Activated naive CD4-positive, alpha-beta T cell treated with anti-CD3 and anti-CD28 coated beads, Interleukin-2, amount 50 U/mL, for 72 hours (primary cell): ENCODE measurements around the gene LMNTD1. TPM values are rescaled to one million over a fixed set of nuclear protein-coding genes. Genes with fewer than 3 reads are reported as not detected.

ENCODE experiments used
- ATAC-seq, 2 donors: fragments of 150-1000 bp; cut with Tn5 transposase; 2 replicates each; pipeline ENCODE4 v1.10.0; 2021; ENCODE audit warnings: mild to moderate bottlenecking in 2 of 2, moderate library complexity in 2 of 2
- DNase-seq, 2 donors: peaks; one replicate each; pipeline ENCODE4 v3.0.0; 2021 to 2022; ENCODE audit warnings: low spot score in 2 of 2
- H3K27ac Mint-ChIP-seq, 2 donors: one replicate each; pipeline ENCODE4 v1.8.0; 2022; ENCODE audit warnings: mild to moderate bottlenecking in 2 of 2, mixed read lengths in 2 of 2
- H3K36me3 Mint-ChIP-seq, 2 donors: one replicate each; pipeline ENCODE4 v1.8.0; 2022; ENCODE audit warnings: mixed read lengths in 2 of 2
- H3K9me3 Mint-ChIP-seq, 2 donors: one replicate each; pipeline ENCODE4 v1.8.0; 2022; ENCODE audit warnings: mixed read lengths in 2 of 2
- total RNA-seq, 2 donors: library from RNA; stranded (reverse); gene quantifications; one replicate each; pipeline ENCODE4 v1.2.3, GENCODE V29; 2022

The LMNTD1 gene
- total RNA-seq, 2 donors from 2014 or later = not detected

- no peaks in the 10 kb centered on the region for H3K36me3 Mint-ChIP-seq
- H3K9me3 Mint-ChIP-seq = peaks cover 0 to 6% of the 10 kb centered on the region in 2 donors
- H3K27ac Mint-ChIP-seq = no peak overlapping the region
- ATAC-seq (no peak), DNase-seq (no peak)
Observed at GRCh38 chr12:25469861-25470260, 83.2 kb downstream of the LMNTD1 start.

DNA sequence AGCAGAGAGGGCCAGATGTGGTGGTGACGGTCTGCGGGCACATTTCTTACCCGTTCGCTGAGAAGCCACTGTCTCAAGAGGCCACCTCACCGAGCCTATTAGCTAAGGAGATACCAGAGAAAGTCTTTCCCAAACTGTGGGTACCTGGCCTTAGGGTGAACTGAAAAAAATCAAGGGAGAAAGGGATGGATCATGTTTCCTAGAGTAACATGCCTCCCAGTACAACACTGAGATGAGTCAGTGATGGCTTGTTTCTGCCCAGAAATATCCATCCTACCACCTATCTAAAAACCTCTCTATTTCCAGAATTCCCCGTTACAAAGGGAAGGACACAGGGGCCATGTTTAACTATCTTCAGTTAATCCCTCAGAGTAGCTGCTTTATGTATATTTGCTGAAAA is 83.7 kb downstream of the LMNTD1 start:
- ATAC-seq (no peak), DNase-seq (no peak)
- peaks cover 0 to 8% of the 10 kb centered on the region in 2 donors for H3K9me3 Mint-ChIP-seq
- H3K36me3 Mint-ChIP-seq = peaks cover 0 to 2% of the 10 kb centered on the region in 2 donors
- H3K27ac Mint-ChIP-seq = no peak overlapping the region

GRCh38 chr12:25463521-25463920 is 89.6 kb downstream of the LMNTD1 start:
- DNase-seq (no peak), ATAC-seq (no peak)
- H3K9me3 Mint-ChIP-seq = peaks cover 0 to 9% of the 10 kb centered on the region in 2 donors
- H3K36me3 Mint-ChIP-seq = peaks cover 0 to 4% of the 10 kb centered on the region in 2 donors
- no peak overlapping the region for H3K27ac Mint-ChIP-seq

DNA sequence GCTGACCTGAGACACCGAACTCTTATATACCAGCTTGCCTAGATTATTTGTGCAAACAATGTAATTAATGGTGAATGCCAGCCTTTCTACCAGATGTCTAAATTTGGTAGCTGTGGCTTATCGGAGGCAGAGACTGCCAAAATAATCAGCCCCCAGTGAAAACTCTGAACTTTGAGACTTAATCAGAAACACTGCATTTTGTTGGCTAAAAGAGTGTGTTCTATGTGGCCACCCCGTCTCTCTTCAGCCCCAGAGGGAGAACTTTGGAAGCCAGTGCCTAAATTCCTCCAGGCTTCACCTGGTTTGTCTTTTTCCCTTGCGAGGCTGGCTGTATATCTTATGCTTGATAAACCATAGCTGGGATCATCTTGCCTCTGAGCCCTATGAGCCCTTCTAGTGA is 90.1 kb downstream of the LMNTD1 start:
- ATAC-seq (no peak), DNase-seq (no peak)
- Mint-ChIP-seq H3K36me3 (peaks cover 0 to 4% of the 10 kb centered on the region in 2 donors), H3K27ac (no peak overlapping the region), H3K9me3 (peaks cover 0 to 9% of the 10 kb centered on the region in 2 donors)

DNA sequence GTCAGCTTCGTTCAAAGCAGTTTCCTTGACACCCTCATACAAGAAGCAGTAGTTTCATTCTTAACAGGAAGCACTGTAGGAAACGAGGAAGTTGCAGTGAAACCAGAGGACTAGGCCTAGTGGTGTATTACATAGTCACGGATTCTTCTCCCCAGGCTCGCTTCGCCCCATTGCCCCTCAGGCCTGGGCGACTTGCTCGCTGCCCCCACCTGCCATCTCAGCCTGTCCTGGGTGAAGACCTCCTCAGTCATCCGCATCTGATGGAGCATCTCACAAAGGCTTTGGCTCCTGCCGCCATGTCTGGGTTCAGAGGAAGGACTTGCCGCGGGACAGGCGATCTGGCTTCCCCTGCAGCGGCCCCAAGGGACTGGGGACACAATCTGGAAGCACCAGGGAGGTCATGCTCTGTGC is 93.5 kb downstream of the LMNTD1 start:
- no peak for ATAC-seq
- no peak for DNase-seq
- Mint-ChIP-seq H3K9me3 (peaks cover 0 to 3% of the 10 kb centered on the region in 2 donors), H3K36me3 (peaks cover 0 to 4% of the 10 kb centered on the region in 2 donors), H3K27ac (no peak overlapping the region)

- Mint-ChIP-seq H3K36me3 (no peaks in the 10 kb centered on the region), H3K9me3 (no peaks in the 10 kb centered on the region), H3K27ac (no peak overlapping the region)
- DNase-seq (no peak), ATAC-seq (no peak)
Observed at GRCh38 chr12:25458047-25458552, 95.0 kb downstream of the LMNTD1 start.

GRCh38 chr12:25456474-25456873 is 96.6 kb downstream of the LMNTD1 start:
- no peak overlapping the region for H3K27ac Mint-ChIP-seq

DNA sequence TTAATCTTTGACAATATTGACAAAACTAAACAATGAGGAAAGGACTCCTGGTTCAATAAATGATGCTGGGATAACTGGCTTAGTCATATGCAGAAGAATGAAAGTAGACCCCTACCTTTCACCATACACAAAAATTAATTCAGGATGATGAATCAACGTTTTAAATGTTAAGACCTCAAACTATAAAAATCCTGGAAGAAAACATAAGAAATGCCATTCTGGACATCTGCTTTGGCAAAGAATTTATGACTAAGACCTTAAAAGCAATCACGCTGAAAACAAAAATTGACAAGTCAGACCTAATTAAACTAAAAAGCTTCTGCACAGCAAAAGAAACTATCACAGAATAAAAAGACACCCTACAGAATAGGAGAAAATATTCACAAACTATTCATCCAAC is 97.4 kb downstream of the LMNTD1 start:
- Mint-ChIP-seq H3K36me3 (no peaks in the 10 kb centered on the region), H3K9me3 (no peaks in the 10 kb centered on the region), H3K27ac (no peak overlapping the region)
- no peak for DNase-seq
- no peak for ATAC-seq

More at GRCh38 chr12:25456474-25456873, 96.6 kb downstream of the LMNTD1 start:
- no peak for DNase-seq
- no peak for ATAC-seq
- Mint-ChIP-seq H3K36me3 (no peaks in the 10 kb centered on the region), H3K9me3 (no peaks in the 10 kb centered on the region)

DNA sequence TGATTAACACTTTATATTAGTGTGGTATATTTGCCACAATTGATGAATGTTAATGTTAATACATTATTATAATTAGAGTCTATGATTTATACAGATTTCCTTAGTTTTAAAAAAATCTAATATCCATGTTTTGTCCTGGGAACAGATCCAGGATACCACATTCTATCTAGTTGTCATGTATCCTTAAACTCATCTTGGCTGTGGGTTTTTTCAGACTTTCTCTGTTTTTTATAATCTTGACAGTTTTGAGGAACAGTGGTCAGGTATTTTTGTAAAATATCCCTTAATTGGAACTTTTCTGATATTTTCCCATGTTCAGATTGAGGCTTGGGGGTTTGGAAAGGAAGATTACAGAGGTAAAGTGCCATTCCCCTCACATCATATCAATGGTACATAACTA is 104.1 kb downstream of the LMNTD1 start:
- Mint-ChIP-seq H3K36me3 (no peaks in the 10 kb centered on the region), H3K27ac (no peak overlapping the region), H3K9me3 (no peaks in the 10 kb centered on the region)
- no peak for ATAC-seq
- DNase-seq = no peak

DNA sequence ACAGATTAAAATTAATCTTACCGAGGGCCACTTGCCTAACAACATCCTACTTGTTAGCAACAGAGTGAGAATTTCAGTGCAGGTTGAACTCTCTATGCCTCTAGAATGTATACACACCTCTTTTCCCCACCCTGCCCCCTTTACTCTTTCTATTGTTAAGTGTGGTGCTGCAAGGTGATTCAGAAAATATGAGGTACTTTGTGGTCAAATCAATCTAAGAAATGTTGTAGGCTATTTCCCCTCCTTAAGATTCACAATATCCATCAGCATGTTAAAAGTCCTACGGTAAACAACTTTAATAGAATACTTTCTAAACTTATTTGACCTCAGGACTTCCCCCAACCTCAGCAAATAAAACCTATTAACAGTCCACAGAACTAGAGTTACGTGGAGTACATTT is 106.0 kb downstream of the LMNTD1 start:
- Mint-ChIP-seq H3K36me3 (no peaks in the 10 kb centered on the region), H3K9me3 (no peaks in the 10 kb centered on the region), H3K27ac (peak overlapping the region in 1 of 2 donors; percentile 31)
- DNase-seq (no peak), ATAC-seq (no peak)

DNA sequence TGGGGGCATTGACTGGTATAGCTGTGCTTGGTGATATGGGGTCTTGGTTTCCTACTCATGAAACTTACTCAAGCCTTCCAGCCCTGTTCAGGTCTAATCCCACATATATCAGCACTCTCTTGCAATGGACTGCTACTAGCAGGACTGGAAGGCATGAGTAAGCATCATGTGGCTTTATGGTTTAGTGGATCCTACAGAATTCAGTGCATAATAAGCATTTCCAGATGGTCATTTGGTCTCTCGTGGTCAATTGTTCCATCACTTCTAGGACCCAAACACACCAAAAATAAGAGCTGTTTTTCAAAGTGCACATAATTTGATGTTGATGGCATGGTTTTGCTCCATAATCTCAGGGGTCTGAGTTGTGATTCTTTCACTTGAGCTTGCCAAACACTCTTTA is 114.4 kb downstream of the LMNTD1 start:
- no peak overlapping the region for H3K27ac Mint-ChIP-seq
- no peaks in the 10 kb centered on the region for H3K36me3 Mint-ChIP-seq

GRCh38 chr12:25436206-25437030 is 116.7 kb downstream of the LMNTD1 start:
- H3K9me3 Mint-ChIP-seq = no peaks in the 10 kb centered on the region
- peak; percentile 53 to 77 for ATAC-seq
- no peaks in the 10 kb centered on the region for H3K36me3 Mint-ChIP-seq
- peak overlapping the region in 1 of 2 donors; percentile 57 for H3K27ac Mint-ChIP-seq
- peak in 1 of 2 donors; percentile 38 for DNase-seq

More for the DNA sequence above, 114.4 kb downstream of the LMNTD1 start:
- no peak for ATAC-seq
- DNase-seq = no peak
- no peaks in the 10 kb centered on the region for H3K9me3 Mint-ChIP-seq

GRCh38 chr12:25435431-25435830 is 117.7 kb downstream of the LMNTD1 start:
- no peaks in the 10 kb centered on the region for H3K36me3 Mint-ChIP-seq
- no peak for DNase-seq
- H3K9me3 Mint-ChIP-seq = no peaks in the 10 kb centered on the region
- no peak for ATAC-seq
- no peak overlapping the region for H3K27ac Mint-ChIP-seq

DNA sequence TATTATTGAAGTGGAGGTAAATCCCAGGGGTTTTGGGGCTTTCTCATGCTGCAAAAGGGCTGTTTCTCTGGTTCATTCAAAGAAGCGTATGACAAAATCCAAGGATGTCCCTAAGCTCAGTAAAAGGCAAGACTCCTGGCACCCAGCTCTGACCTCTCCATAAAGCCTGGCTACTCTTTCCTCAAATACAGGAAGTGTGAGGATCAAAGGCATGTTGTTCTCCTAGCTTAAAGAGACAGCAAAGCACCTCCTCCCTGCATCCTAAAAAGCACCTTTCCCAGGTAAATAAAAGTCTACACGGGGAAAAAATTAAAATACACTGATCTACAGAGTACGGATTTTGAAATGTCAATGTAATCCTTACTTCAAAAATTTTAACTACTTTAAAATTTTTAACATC is 118.6 kb downstream of the LMNTD1 start:
- no peak for DNase-seq
- H3K9me3 Mint-ChIP-seq = no peaks in the 10 kb centered on the region
- no peak overlapping the region for H3K27ac Mint-ChIP-seq
- H3K36me3 Mint-ChIP-seq = no peaks in the 10 kb centered on the region
- no peak for ATAC-seq

DNA sequence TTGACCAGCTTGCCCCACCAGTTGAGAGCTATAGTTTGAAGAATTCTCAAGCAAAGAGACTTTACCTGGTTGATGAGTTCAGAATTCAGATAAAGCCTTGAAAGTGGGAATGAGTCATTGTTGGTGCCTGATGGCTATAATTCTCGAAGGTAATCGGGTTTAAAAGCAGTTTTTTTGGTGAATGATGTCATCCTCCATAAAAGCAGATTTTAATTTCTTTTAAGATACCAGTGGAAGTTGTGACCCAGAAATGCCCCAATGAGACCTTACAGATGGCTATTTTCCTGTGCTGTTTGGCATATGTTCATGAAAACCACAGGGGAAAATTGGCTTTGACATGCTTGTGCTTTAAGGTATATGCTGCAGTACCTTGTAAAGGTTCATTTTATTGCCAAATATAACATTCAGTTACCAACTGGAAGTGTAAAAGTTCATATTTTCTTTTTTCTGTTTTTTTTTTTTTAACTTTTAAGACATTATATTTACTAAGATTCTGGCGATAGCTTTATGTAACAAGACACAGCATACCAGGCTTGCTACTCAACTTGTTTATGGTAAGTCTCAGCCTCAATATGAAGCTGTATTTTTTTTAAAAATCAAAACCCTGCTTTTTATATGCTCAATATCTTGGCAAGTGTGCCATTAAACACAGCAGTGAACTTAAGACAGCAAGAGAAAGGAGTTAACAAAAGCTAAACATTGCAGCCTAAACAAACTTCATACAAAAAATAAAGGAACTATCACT is 119.3 kb downstream of the LMNTD1 start:
- no peaks in the 10 kb centered on the region for H3K9me3 Mint-ChIP-seq
- H3K36me3 Mint-ChIP-seq = no peaks in the 10 kb centered on the region
- ATAC-seq (no peak), DNase-seq (no peak)
- no peak overlapping the region for H3K27ac Mint-ChIP-seq

DNA sequence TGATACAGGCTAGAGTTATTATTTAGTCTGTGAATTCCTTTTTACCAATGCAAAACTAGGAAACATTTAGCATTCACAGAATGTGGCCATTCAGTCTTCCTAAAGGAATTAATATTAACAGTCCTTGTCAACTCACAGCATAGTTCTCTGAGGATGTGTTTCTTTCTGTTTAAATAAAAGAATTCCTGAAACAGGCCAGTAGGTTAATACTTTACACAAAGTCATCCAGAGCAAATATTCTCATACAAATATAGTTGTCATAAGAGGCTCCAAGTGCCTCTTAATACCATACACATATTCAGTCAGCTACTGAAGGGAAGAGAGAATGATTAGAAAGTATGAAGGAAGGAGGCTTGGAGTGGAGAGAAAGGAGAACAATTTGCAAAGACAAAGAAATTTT is 120.1 kb downstream of the LMNTD1 start:
- Mint-ChIP-seq H3K27ac (no peak overlapping the region), H3K36me3 (no peaks in the 10 kb centered on the region), H3K9me3 (no peaks in the 10 kb centered on the region)
- ATAC-seq (no peak), DNase-seq (no peak)
